ENCODE results near the gene MARCHF10. TPM values are rescaled to one million over a fixed set of nuclear protein-coding genes. Genes with fewer than 3 reads are reported as not detected.

MARCHF10 gene
- total RNA-seq, 1 experiment from 2014 or later = 8.0 TPM

GRCh38 chr17:62666801-62667591 is 141.1 kb downstream of the MARCHF10 start:
- Histone ChIP-seq H4K20me1 (ENCODE audit: insufficient read depth) (no peaks in the 10 kb centered on the region), H3F3A (ENCODE audit: insufficient read depth, low read depth) (no peaks in the 10 kb centered on the region; the same call in 1 of the 2 replicates), H3K9me3 (ENCODE audit: insufficient read depth, low read depth) (no peaks in the 10 kb centered on the region), H3K27me3 (ENCODE audit: insufficient read depth, low read depth) (no peaks in the 10 kb centered on the region), H2AFZ (no peak overlapping the region), H3K79me2 (ENCODE audit: low read depth) (no peaks in the 10 kb centered on the region), H3K4me3 (no peak overlapping the region), H3K4me2 (no peak overlapping the region), H3K27ac (no peak overlapping the region), H3K4me1 (replicated peaks; ENCODE audit: insufficient read depth) (no peaks in the 10 kb centered on the region), H3K9me2 (ENCODE audit: insufficient read depth) (no peaks in the 10 kb centered on the region), H3K36me3 (ENCODE audit: low read depth) (no peaks in the 10 kb centered on the region)
- ChIA-PET CTCF (no interaction called here), POLR2A (ENCODE audit: unreplicated experiment) (interaction anchor here (0.9 kb wide), 1 partner anchor 406 kb away, joined by 4 read pairs; no protein-coding TSS in a partner anchor)
- no peak for TF ChIP-seq CTCF (conservative IDR thresholded peaks at IDR 0.05)
- TF ChIP-seq EZH2 (IDR thresholded peaks at IDR 0.05; ENCODE audit: low read depth) = no peak
- intact Hi-C loops (cut with micrococcal nuclease; ENCODE audit: unreplicated experiment) = no loop called here
- BruUV-seq (replicated peaks) = no TSS peak
- DNase-seq = no peak

DNA sequence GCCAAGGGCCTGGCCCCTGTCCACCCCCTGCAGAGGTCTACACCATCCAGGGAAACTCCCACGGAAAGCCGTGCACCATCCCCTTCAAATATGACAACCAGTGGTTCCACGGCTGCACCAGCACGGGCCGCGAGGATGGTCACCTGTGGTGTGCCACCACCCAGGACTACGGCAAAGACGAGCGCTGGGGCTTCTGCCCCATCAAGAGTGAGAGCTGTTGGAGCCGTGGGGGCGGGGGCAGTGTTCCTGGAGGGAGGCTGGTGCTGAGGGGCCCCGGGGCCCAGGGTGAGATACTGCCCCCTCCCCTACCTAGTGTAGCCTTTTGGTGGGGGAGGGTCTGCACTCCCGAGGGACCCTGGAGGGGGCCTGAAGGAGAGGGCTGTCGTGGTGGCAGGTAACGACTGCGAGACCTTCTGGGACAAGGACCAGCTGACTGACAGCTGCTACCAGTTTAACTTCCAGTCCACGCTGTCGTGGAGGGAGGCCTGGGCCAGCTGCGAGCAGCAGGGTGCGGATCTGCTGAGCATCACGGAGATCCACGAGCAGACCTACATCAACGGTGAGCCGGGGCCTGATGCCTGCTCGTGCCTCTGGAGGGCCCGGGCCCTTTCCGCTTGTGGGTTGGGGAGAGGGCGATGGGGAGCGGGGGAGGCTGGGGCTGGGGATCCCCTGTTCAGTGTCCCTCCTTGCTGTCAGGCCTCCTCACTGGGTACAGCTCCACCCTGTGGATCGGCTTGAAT is 141.9 kb downstream of the MARCHF10 start:
- Histone ChIP-seq H3K4me2 (no peak overlapping the region), H3F3A (ENCODE audit: insufficient read depth, low read depth) (no peaks in the 10 kb centered on the region; the same call in 1 of the 2 replicates), H3K9me3 (ENCODE audit: insufficient read depth, low read depth) (no peaks in the 10 kb centered on the region), H3K27me3 (ENCODE audit: insufficient read depth, low read depth) (no peaks in the 10 kb centered on the region), H3K9me2 (ENCODE audit: insufficient read depth) (no peaks in the 10 kb centered on the region), H3K36me3 (ENCODE audit: low read depth) (no peaks in the 10 kb centered on the region), H3K4me1 (replicated peaks; ENCODE audit: insufficient read depth) (no peaks in the 10 kb centered on the region), H2AFZ (no peak overlapping the region), H4K20me1 (ENCODE audit: insufficient read depth) (no peaks in the 10 kb centered on the region), H3K4me3 (no peak overlapping the region), H3K79me2 (ENCODE audit: low read depth) (no peaks in the 10 kb centered on the region), H3K27ac (no peak overlapping the region)
- CTCF ChIA-PET = no interaction called here
- intact Hi-C loops (cut with micrococcal nuclease; ENCODE audit: unreplicated experiment) = no loop called here
- no peak for TF ChIP-seq EZH2 (IDR thresholded peaks at IDR 0.05; ENCODE audit: low read depth)
- no peak for TF ChIP-seq CTCF (conservative IDR thresholded peaks at IDR 0.05)
- no peak for DNase-seq
- no TSS peak for BruUV-seq (replicated peaks)
- POLR2A ChIA-PET (ENCODE audit: unreplicated experiment) = interaction anchor here (0.9 kb wide), 1 partner anchor 406 kb away, joined by 4 read pairs; no protein-coding TSS in a partner anchor

- intact Hi-C loops (cut with micrococcal nuclease; ENCODE audit: unreplicated experiment) = no loop called here
- H3K27me3 ChIP-seq (ENCODE audit: insufficient read depth, low read depth) = no peaks in the 10 kb centered on the region
- BruUV-seq (replicated peaks) = no TSS peak
- H3K4me1 ChIP-seq (replicated peaks; ENCODE audit: insufficient read depth) = no peaks in the 10 kb centered on the region
- no peaks in the 10 kb centered on the region for H3K79me2 ChIP-seq (ENCODE audit: low read depth)
- DNase-seq = no peak
- no peaks in the 10 kb centered on the region for H3K9me2 ChIP-seq (ENCODE audit: insufficient read depth)
- CTCF ChIA-PET = no interaction called here
- no peaks in the 10 kb centered on the region; the same call in 1 of the 2 replicates for H3F3A ChIP-seq (ENCODE audit: insufficient read depth, low read depth)
- POLR2A ChIA-PET (ENCODE audit: unreplicated experiment) = no interaction called here
- H4K20me1 ChIP-seq (ENCODE audit: insufficient read depth) = no peaks in the 10 kb centered on the region
- no peak overlapping the region for H3K27ac ChIP-seq
- H3K36me3 ChIP-seq (ENCODE audit: low read depth) = no peaks in the 10 kb centered on the region
- H2AFZ ChIP-seq = no peak overlapping the region
- TF ChIP-seq CTCF (conservative IDR thresholded peaks at IDR 0.05) (no peak), EZH2 (IDR thresholded peaks at IDR 0.05; ENCODE audit: low read depth) (no peak)
- H3K9me3 ChIP-seq (ENCODE audit: insufficient read depth, low read depth) = no peaks in the 10 kb centered on the region
- no peak overlapping the region for H3K4me3 ChIP-seq
- H3K4me2 ChIP-seq = no peak overlapping the region
Observed at GRCh38 chr17:62665599-62665998, 142.5 kb downstream of the MARCHF10 start.
